ENCODE data around the gene MKNK2.
A peak's percentile ranks its signal among the peaks of the same experiment; 100 is the strongest.

Gene MKNK2

GRCh38 chr19:2032296-2032941 is 18.6 kb downstream of the MKNK2 start:
- peak in 1 of 2 experiments; percentile 14 for DNase-seq (ENCODE audit: low read depth in 2 of 2)

- DNase-seq (ENCODE audit: low read depth in 2 of 2): peak; percentile 79
Measured at GRCh38 chr19:2027361-2027760, 23.7 kb downstream of the MKNK2 start.

- DNase-seq (ENCODE audit: low read depth in 2 of 2): no peak
Measured at GRCh38 chr19:2026770-2027169, 24.3 kb downstream of the MKNK2 start.

GRCh38 chr19:2022289-2022688 is 28.8 kb downstream of the MKNK2 start:
- DNase-seq (ENCODE audit: low read depth in 2 of 2): no peak

GRCh38 chr19:2021453-2022140 is 29.4 kb downstream of the MKNK2 start:
- DNase-seq (ENCODE audit: low read depth in 2 of 2): no peak

- DNase-seq (ENCODE audit: low read depth in 2 of 2): no peak
Measured at GRCh38 chr19:2018752-2019151, 32.3 kb downstream of the MKNK2 start.

GRCh38 chr19:2016041-2016807 is 34.8 kb downstream of the MKNK2 start:
- peak; percentile 59 to 65 for DNase-seq (ENCODE audit: low read depth in 2 of 2)

- DNase-seq (ENCODE audit: low read depth in 2 of 2): peak; percentile 50 to 53
Measured at GRCh38 chr19:2015608-2015950, 35.5 kb downstream of the MKNK2 start, which contains the start of gene BTBD2. BTBD2 (minus strand) TSS chr19:2015714; CDS start chr19:2015703, 11 bp downstream.

- DNase-seq (ENCODE audit: low read depth in 2 of 2): no peak
Measured at GRCh38 chr19:2014731-2015607, 36.1 kb downstream of the MKNK2 start.

GRCh38 chr19:2014131-2014571 is 36.9 kb downstream of the MKNK2 start:
- no peak for DNase-seq (ENCODE audit: low read depth in 2 of 2)

- no peak for DNase-seq (ENCODE audit: low read depth in 2 of 2)
Measured at GRCh38 chr19:2013683-2013961, 37.4 kb downstream of the MKNK2 start.

GRCh38 chr19:2012941-2013682 is 37.9 kb downstream of the MKNK2 start:
- no peak for DNase-seq (ENCODE audit: low read depth in 2 of 2)

GRCh38 chr19:2011169-2011568 is 39.9 kb downstream of the MKNK2 start:
- DNase-seq (ENCODE audit: low read depth in 2 of 2): no peak

- DNase-seq (ENCODE audit: low read depth in 2 of 2): no peak
Measured at GRCh38 chr19:2010135-2010668, 40.8 kb downstream of the MKNK2 start.

- no peak for DNase-seq (ENCODE audit: low read depth in 2 of 2)
Measured at GRCh38 chr19:2003874-2004273, 47.2 kb downstream of the MKNK2 start.

GRCh38 chr19:1999856-2000515 is 51.1 kb downstream of the MKNK2 start:
- no peak for DNase-seq (ENCODE audit: low read depth in 2 of 2)

- DNase-seq (ENCODE audit: low read depth in 2 of 2): no peak
Measured at GRCh38 chr19:1998712-1999708, 52.0 kb downstream of the MKNK2 start.

- DNase-seq (ENCODE audit: low read depth in 2 of 2): no peak
Measured at GRCh38 chr19:1997353-1998233, 53.5 kb downstream of the MKNK2 start.

Measured in fibroblast of skin of left quadriceps (primary cell).